GM23338 (cell line): ENCODE results near the gene HOXD9. TPM values are rescaled to one million over a fixed set of nuclear protein-coding genes. Genes with fewer than 3 reads are reported as not detected.

Experiments
- ATAC-seq: fragments of 200-7000 bp; cut with Tn5 transposase; 3 replicates; pipeline ENCODE4 v1.9.1; 2020
- DNase-seq: peaks from one replicate; pipeline ENCODE4 v3.0.0-alpha.2; 2015; ENCODE audit warnings: low spot score
- H2AFZ ChIP-seq: fragments of 200-600 bp; sonication (generic); 2 replicates; pipeline ENCODE4 v1.8.0; 2016; ENCODE audit warnings: antibody characterized with exemption, mild to moderate bottlenecking, moderate library complexity
- H3F3A ChIP-seq: fragments of 200-600 bp; sonication (generic); replicated peaks from 2 replicates; pipeline ENCODE4 v1.8.0; 2017; ENCODE audit warnings: antibody characterized with exemption, mixed run types, low read depth
- H3K27ac ChIP-seq: fragments of 200-600 bp; sonication (generic); 2 replicates; pipeline ENCODE4 v1.6.1; 2016; ENCODE audit warnings: low read depth
- H3K27me3 ChIP-seq: fragments of 200-600 bp; sonication (generic); 2 replicates; pipeline ENCODE4 v1.8.0; 2016; ENCODE audit warnings: mild to moderate bottlenecking, mixed run types, moderate library complexity; ENCODE audit not compliant: insufficient read depth
- H3K36me3 ChIP-seq: fragments of 200-600 bp; sonication (generic); 2 replicates; pipeline ENCODE4 v1.8.0; 2016; ENCODE audit warnings: mild to moderate bottlenecking; ENCODE audit not compliant: insufficient read depth
- H3K4me1 ChIP-seq: fragments of 200-600 bp; sonication (generic); 2 replicates; pipeline ENCODE4 v1.8.0; 2016; ENCODE audit warnings: mild to moderate bottlenecking, moderate library complexity; ENCODE audit not compliant: insufficient read depth
- H3K4me2 ChIP-seq: fragments of 200-600 bp; sonication (generic); 2 replicates; pipeline ENCODE4 v1.7.1; 2017; ENCODE audit warnings: mixed run types
- H3K4me3 ChIP-seq: fragments of 200-600 bp; sonication (generic); 2 replicates; pipeline ENCODE4 v1.6.1; 2016; ENCODE audit warnings: mixed run types
- H3K79me2 ChIP-seq: fragments of 200-600 bp; sonication (generic); replicated peaks from 2 replicates; pipeline ENCODE4 v1.8.0; 2017; ENCODE audit warnings: mild to moderate bottlenecking; ENCODE audit not compliant: insufficient read depth
- H3K9me2 ChIP-seq: fragments of 200-600 bp; sonication (generic); 2 replicates; pipeline ENCODE4 v1.8.0; 2017; ENCODE audit not compliant: insufficient read depth
- H4K20me1 ChIP-seq: fragments of 200-600 bp; sonication (generic); replicated peaks from 2 replicates; pipeline ENCODE4 v1.8.0; 2017; ENCODE audit warnings: mild to moderate bottlenecking; ENCODE audit not compliant: insufficient read depth
- H3K27ac Mint-ChIP-seq: 2 replicates; pipeline ENCODE4 v1.8.0; 2020; ENCODE audit warnings: inconsistent platforms, mild to moderate bottlenecking, moderate library complexity, mixed read lengths
- H3K27me3 Mint-ChIP-seq: 3 replicates; pipeline ENCODE4 v1.8.0; 2022; ENCODE audit warnings: low read depth, mild to moderate bottlenecking, moderate library complexity, mixed read lengths, inconsistent platforms; ENCODE audit not compliant: insufficient read depth, poor library complexity
- H3K36me3 Mint-ChIP-seq: 3 replicates; pipeline ENCODE4 v1.8.0; 2021; ENCODE audit warnings: low read depth, mild to moderate bottlenecking, inconsistent platforms, moderate library complexity, mixed read lengths
- H3K4me1 Mint-ChIP-seq: 3 replicates; pipeline ENCODE4 v1.8.0; 2020; ENCODE audit warnings: mild to moderate bottlenecking, inconsistent platforms, mixed read lengths
- H3K4me3 Mint-ChIP-seq: 3 replicates; pipeline ENCODE4 v1.8.0; 2021; ENCODE audit warnings: moderate library complexity, mild to moderate bottlenecking, inconsistent platforms, mixed read lengths
- H3K9me3 Mint-ChIP-seq: 3 replicates; pipeline ENCODE4 v1.8.0; 2020; ENCODE audit warnings: moderate library complexity, mild to moderate bottlenecking, inconsistent platforms, mixed read lengths
- EZH2 ChIP-seq: fragments of 200-600 bp; sonication (generic); IDR thresholded peaks from one replicate; pipeline ENCODE4 v1.8.0; 2017; ENCODE audit warnings: antibody characterized with exemption, mild to moderate bottlenecking, low read depth; ENCODE audit not compliant: unreplicated experiment
- EZH2phosphoT487 ChIP-seq: fragments of 200-600 bp; sonication (generic); IDR thresholded peaks from one replicate; pipeline ENCODE4 v1.8.1; 2018; ENCODE audit warnings: antibody characterized with exemption; ENCODE audit not compliant: unreplicated experiment
- JUNB ChIP-seq: IDR thresholded peaks from one replicate; pipeline ENCODE4 v1.6.1; 2016; ENCODE audit warnings: antibody characterized with exemption; ENCODE audit not compliant: unreplicated experiment
- POLR2AphosphoS5 ChIP-seq: IDR thresholded peaks from 2 replicates; pipeline ENCODE4 v1.6.1; 2016; ENCODE audit warnings: antibody characterized with exemption, low read depth
- STAT1 ChIP-seq: IDR thresholded peaks from one replicate; pipeline ENCODE4 v1.6.1; 2016; ENCODE audit warnings: antibody characterized with exemption; ENCODE audit not compliant: unreplicated experiment
- ZNF114 ChIP-seq: fragments of 250-450 bp; sonication (Bioruptor Pico); IDR thresholded peaks from 2 replicates; pipeline ENCODE4 v1.5.0; 2020; ENCODE audit warnings: mild to moderate bottlenecking, moderate library complexity
- ZNF331 ChIP-seq: fragments of 250-450 bp; sonication (Bioruptor Pico); IDR thresholded peaks from 2 replicates; pipeline ENCODE4 v1.5.0; 2020; ENCODE audit warnings: low read depth, mild to moderate bottlenecking, moderate library complexity
- polyA plus RNA-seq: library from polyadenylated mRNA; unstranded; fragments of >200 nt; fragmentation: Nextera tagmentation; extraction: Ambion mirVana; gene quantifications from 2 replicates; pipeline ENCODE4 v1.2.1, GENCODE V29; 2016
- total RNA-seq: library from RNA; depleted of rRNA; stranded (reverse); fragments of >200 nt; shearing (Covaris generic); gene quantifications from 2 replicates; pipeline ENCODE4 v1.2.3, GENCODE V29; 2014
- TF ChIP-seq, protein P1 (sequence below), 2 experiments: fragments of 200-600 bp in 1 of 2; sonication (generic) in 1 of 2; conservative IDR thresholded peaks; 2 replicates each; pipeline versions ENCODE4 v1.5.1 to v1.6.1; 2016 to 2017; ENCODE audit warnings: antibody characterized with exemption in 2 of 2, low read depth in 2 of 2, mild to moderate bottlenecking in 2 of 2, moderate library complexity in 1 of 2
- TF ChIP-seq, protein P2 (sequence below): IDR thresholded peaks from 2 replicates; pipeline ENCODE4 v1.6.1; 2016; ENCODE audit warnings: antibody characterized with exemption

HOXD9 gene
- total and polyA plus RNA-seq, 2 experiments from 2014 or later: not detected

GRCh38 chr2:176152350-176153181 lies 30.0 kb downstream of the HOXD9 start:
- Histone ChIP-seq H3K79me2 (no peaks in the 10 kb centered on the region), H3K9me2 (no peaks in the 10 kb centered on the region), H3K4me1 (peaks cover 43% of the 10 kb centered on the region), H3K4me3 (peak overlapping the region; percentile 34; the same call in 1 of the 2 replicates), H3K36me3 (no peaks in the 10 kb centered on the region), H3K4me2 (peak overlapping the region; percentile 38; the same call in 1 of the 2 replicates), H4K20me1 (peaks cover 52% of the 10 kb centered on the region), H3K27me3 (peaks cover 100% of the 10 kb centered on the region), H3F3A (peaks cover 37% of the 10 kb centered on the region), H2AFZ (no peak overlapping the region), H3K27ac (no peak overlapping the region)
- peak; percentile 3 for ATAC-seq
- DNase-seq: peak; percentile 36
- TF ChIP-seq ZNF331 (CRISPR knock-in tag): no peak
- TF ChIP-seq, protein P1, sequence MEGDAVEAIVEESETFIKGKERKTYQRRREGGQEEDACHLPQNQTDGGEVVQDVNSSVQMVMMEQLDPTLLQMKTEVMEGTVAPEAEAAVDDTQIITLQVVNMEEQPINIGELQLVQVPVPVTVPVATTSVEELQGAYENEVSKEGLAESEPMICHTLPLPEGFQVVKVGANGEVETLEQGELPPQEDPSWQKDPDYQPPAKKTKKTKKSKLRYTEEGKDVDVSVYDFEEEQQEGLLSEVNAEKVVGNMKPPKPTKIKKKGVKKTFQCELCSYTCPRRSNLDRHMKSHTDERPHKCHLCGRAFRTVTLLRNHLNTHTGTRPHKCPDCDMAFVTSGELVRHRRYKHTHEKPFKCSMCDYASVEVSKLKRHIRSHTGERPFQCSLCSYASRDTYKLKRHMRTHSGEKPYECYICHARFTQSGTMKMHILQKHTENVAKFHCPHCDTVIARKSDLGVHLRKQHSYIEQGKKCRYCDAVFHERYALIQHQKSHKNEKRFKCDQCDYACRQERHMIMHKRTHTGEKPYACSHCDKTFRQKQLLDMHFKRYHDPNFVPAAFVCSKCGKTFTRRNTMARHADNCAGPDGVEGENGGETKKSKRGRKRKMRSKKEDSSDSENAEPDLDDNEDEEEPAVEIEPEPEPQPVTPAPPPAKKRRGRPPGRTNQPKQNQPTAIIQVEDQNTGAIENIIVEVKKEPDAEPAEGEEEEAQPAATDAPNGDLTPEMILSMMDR (conservative IDR thresholded peaks at IDR 0.05; ENCODE audit: low read depth in 2 of 2): no peak
- TF ChIP-seq, protein P2, sequence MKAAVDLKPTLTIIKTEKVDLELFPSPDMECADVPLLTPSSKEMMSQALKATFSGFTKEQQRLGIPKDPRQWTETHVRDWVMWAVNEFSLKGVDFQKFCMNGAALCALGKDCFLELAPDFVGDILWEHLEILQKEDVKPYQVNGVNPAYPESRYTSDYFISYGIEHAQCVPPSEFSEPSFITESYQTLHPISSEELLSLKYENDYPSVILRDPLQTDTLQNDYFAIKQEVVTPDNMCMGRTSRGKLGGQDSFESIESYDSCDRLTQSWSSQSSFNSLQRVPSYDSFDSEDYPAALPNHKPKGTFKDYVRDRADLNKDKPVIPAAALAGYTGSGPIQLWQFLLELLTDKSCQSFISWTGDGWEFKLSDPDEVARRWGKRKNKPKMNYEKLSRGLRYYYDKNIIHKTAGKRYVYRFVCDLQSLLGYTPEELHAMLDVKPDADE: no peak
- TF ChIP-seq EZH2phosphoT487: peak; percentile 93
- TF ChIP-seq JUNB: no peak
- no peak for TF ChIP-seq POLR2AphosphoS5
- peak; percentile 98 for TF ChIP-seq EZH2
- peaks cover 22% of the 10 kb centered on the region for H3K4me1 Mint-ChIP-seq
- peaks cover 5% of the 10 kb centered on the region; the same call in 1 of the 3 replicates for H3K9me3 Mint-ChIP-seq
- H3K4me3 Mint-ChIP-seq: peak overlapping the region; percentile 23; the same call in 1 of the 3 replicates
- no peak overlapping the region for H3K27ac Mint-ChIP-seq
- no peaks in the 10 kb centered on the region for H3K36me3 Mint-ChIP-seq
- H3K27me3 Mint-ChIP-seq: peaks cover 98% of the 10 kb centered on the region

DNA sequence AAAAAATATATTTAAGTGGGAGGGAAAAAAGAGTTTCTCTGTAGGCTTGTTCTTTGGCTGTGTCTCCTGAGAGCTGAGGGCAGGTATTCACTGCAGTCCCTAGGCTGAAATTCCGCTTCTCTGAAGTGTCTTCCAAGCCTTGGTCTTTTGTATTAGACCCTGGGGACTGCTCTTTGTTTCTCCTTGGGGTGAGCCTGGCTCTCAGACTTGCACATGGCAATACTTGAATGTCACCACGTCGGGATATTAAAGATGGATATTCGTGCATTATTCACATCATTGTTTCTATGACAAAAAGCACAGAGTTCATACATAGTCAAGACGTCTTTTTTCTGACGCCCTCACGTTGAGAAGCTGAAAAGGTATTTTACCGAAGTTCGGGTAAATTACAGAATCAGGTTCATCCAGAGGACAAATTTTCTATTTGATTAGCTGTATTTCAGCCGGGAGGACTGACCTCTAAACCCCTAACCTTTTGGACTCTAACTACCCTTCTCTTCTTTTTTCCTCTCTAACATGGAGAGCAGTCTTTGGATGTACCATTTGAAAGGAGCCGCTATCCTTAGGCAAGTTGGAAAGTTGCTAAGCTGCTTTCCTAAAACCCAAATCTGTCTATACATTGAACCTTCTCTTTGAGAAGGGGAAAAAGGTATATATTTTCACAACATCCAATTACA lies 32.2 kb downstream of the HOXD9 start:
- TF ChIP-seq, protein P1 (conservative IDR thresholded peaks at IDR 0.05; ENCODE audit: low read depth in 2 of 2): no peak
- TF ChIP-seq EZH2 (peak; percentile 69), JUNB (no peak), ZNF114 (no peak), STAT1 (no peak)
- Histone ChIP-seq H3K9me2 (no peaks in the 10 kb centered on the region), H3K36me3 (no peaks in the 10 kb centered on the region), H3K27me3 (peaks cover 100% of the 10 kb centered on the region), H3K27ac (no peak overlapping the region), H3K4me2 (peak overlapping the region; percentile 1; the same call in 1 of the 2 replicates), H3K4me1 (peaks cover 41% of the 10 kb centered on the region), H3K4me3 (peak overlapping the region; percentile 1; the same call in 1 of the 2 replicates), H2AFZ (no peak overlapping the region), H3K79me2 (no peaks in the 10 kb centered on the region), H4K20me1 (peaks cover 47% of the 10 kb centered on the region), H3F3A (peaks cover 30% of the 10 kb centered on the region)
- Mint-ChIP-seq H3K9me3 (peaks cover 3% of the 10 kb centered on the region; the same call in 2 of the 3 replicates), H3K27ac (no peak overlapping the region), H3K4me1 (peaks cover 31% of the 10 kb centered on the region), H3K4me3 (no peak overlapping the region), H3K27me3 (peaks cover 98% of the 10 kb centered on the region), H3K36me3 (no peaks in the 10 kb centered on the region)
- peak; percentile 41 for DNase-seq
- ATAC-seq: no peak
